ENCODE data around the gene SPATA9.
A peak's percentile ranks its signal among the peaks of the same experiment; 100 is the strongest.

SPATA9 gene

DNA sequence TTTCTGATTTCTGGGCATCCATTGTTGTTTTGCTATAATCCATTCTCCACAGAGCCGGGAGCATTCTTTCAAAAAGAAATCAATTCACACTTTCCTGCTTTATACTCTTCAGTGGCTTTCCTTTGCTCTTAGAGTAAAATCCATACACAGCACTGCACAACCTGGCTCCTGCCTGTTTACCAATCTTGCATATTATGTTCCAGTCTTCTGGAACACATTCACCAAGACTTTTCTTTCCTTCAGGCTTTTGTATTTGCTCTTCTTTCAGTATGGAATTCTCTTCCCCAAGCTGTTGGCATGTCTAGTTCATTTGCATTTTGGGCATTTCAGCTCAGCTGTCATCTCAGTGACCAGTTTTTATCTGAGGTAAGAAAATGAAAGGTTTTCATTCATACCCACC, 29.9 kb downstream of the SPATA9 start:
- no peak overlapping the region for H4K91ac ChIP-seq (ENCODE audit: low read depth, low read length)
- H3K27ac ChIP-seq (ENCODE audit: low read depth, low read length), result no peak overlapping the region
- H3K4me3 ChIP-seq (ENCODE audit: low read depth, low read length), result no peak overlapping the region
- no CpG with 5 or more reads among the region's 1 CpG for WGBS (ENCODE audit: extremely low coverage, insufficient coverage, insufficient read length)
- H2BK120ac ChIP-seq (ENCODE audit: insufficient read depth, low read length, poor library complexity), result no peak overlapping the region
- no peaks in the 10 kb centered on the region for H3K36me3 ChIP-seq (ENCODE audit: control insufficient read depth in 1 of 2, insufficient read depth in 2 of 2, low read length in 2 of 2)
- no peaks in the 10 kb centered on the region for H3K27me3 ChIP-seq (ENCODE audit: insufficient read depth, low read length)
- H2AFZ ChIP-seq (ENCODE audit: insufficient read depth, low read length, poor library complexity), result no peak overlapping the region
- H3K14ac ChIP-seq (ENCODE audit: low read length), result no peak overlapping the region
- no peak overlapping the region for H2BK12ac ChIP-seq (ENCODE audit: low read length)
- no peak overlapping the region for H3K4me2 ChIP-seq (ENCODE audit: low read length)
- no peaks in the 10 kb centered on the region for H3K4me1 ChIP-seq (ENCODE audit: control insufficient read depth in 1 of 2, insufficient read depth in 2 of 2, low read length in 2 of 2)
- no peak overlapping the region for H3K18ac ChIP-seq (ENCODE audit: low read length)
- H2BK5ac ChIP-seq (ENCODE audit: low read depth, low read length, poor library complexity), result no peak overlapping the region
- no peaks in the 10 kb centered on the region for H3K9me3 ChIP-seq (ENCODE audit: insufficient read depth, low read depth, low read length)
- no peaks in the 10 kb centered on the region for H3K79me2 ChIP-seq (ENCODE audit: control insufficient read depth, insufficient read depth, low read length, poor library complexity)
- no peak for DNase-seq
- H3K4ac ChIP-seq (ENCODE audit: low read depth, low read length), result no peak overlapping the region
- H4K12ac ChIP-seq (ENCODE audit: low read depth, low read length), result no peak overlapping the region
- no peak overlapping the region for H3K23ac ChIP-seq (ENCODE audit: low read length)
- no peak overlapping the region for H2AK5ac ChIP-seq (ENCODE audit: low read length)
- no peaks in the 10 kb centered on the region for H3K79me1 ChIP-seq (ENCODE audit: low read length)
- no peak overlapping the region for H3K9ac ChIP-seq (ENCODE audit: low read length)
- H4K8ac ChIP-seq (ENCODE audit: low read depth, low read length), result no peak overlapping the region

DNA sequence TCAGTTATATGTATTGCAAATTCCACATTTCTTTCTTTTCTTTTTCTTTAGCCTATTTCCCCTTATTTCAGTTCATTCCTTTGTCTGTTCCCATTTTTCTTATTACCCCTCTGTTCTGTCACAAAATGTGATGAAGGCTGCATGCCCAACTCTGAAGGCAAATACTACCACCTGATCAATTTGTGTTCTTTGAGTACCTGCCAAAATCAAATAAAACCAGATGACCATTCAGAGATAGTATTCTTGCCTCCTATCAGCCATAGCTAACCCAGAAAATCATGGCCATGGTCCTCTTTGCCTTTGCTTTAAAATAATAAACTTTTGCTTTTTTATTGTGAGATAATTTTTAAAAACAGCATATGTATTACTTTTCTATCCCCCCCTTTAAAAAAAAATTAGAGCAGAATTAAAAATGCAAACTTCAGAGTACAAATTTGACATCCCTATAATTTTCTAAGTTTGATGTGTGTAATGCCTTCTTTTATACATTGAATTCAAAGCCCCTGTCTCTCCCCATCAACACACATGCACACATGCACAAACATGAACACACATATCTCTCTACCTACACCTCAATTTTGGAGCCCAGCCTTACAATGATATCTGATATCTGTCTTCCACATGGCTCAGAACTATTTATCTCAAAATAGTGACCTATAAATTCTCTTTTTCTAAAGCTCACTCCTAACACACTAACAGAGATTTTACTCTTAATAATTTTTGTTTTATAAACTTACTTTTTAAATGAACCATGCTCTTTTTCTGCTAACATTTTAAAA, 32.8 kb downstream of the SPATA9 start:
- Histone ChIP-seq H3K9ac (ENCODE audit: low read length) (no peak overlapping the region), H4K12ac (ENCODE audit: low read depth, low read length) (no peak overlapping the region), H3K27me3 (ENCODE audit: insufficient read depth, low read length) (no peaks in the 10 kb centered on the region), H3K4me3 (ENCODE audit: low read depth, low read length) (no peak overlapping the region), H2BK120ac (ENCODE audit: insufficient read depth, low read length, poor library complexity) (no peak overlapping the region), H3K79me1 (ENCODE audit: low read length) (peaks cover 6% of the 10 kb centered on the region), H3K79me2 (ENCODE audit: control insufficient read depth, insufficient read depth, low read length, poor library complexity) (no peaks in the 10 kb centered on the region), H2BK5ac (ENCODE audit: low read depth, low read length, poor library complexity) (no peak overlapping the region), H3K27ac (ENCODE audit: low read depth, low read length) (no peak overlapping the region), H2AFZ (ENCODE audit: insufficient read depth, low read length, poor library complexity) (no peak overlapping the region), H3K4ac (ENCODE audit: low read depth, low read length) (no peak overlapping the region), H3K23ac (ENCODE audit: low read length) (no peak overlapping the region), H3K14ac (ENCODE audit: low read length) (no peak overlapping the region), H2AK5ac (ENCODE audit: low read length) (no peak overlapping the region), H3K36me3 (ENCODE audit: control insufficient read depth in 1 of 2, insufficient read depth in 2 of 2, low read length in 2 of 2) (no peaks in the 10 kb centered on the region), H2BK12ac (ENCODE audit: low read length) (no peak overlapping the region), H3K4me1 (ENCODE audit: control insufficient read depth in 1 of 2, insufficient read depth in 2 of 2, low read length in 2 of 2) (peaks cover 0 to 3% of the 10 kb centered on the region in 2 experiments), H3K4me2 (ENCODE audit: low read length) (no peak overlapping the region), H3K18ac (ENCODE audit: low read length) (no peak overlapping the region), H3K9me3 (ENCODE audit: insufficient read depth, low read depth, low read length) (no peaks in the 10 kb centered on the region), H4K8ac (ENCODE audit: low read depth, low read length) (no peak overlapping the region), H4K91ac (ENCODE audit: low read depth, low read length) (no peak overlapping the region)
- DNase-seq, result no peak

DNA sequence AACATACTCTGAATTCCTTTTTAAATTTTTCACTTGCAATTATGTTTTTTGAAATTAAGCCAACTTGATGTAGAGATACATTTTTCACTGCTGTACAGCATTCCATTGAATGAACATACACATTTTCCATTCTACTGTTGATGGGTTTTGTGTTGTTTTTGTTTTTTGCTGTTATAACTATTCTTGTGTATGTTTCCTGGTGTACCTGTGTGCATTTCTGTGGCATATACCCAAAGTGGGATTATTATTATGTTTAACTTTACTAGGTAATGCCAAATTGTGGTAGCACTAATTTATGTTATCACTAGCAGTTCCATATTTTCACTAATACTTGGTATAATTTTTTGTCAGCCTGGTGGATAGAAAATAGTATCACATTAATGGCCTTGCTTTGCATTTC, 33.5 kb downstream of the SPATA9 start:
- Histone ChIP-seq H3K79me2 (ENCODE audit: control insufficient read depth, insufficient read depth, low read length, poor library complexity) (no peaks in the 10 kb centered on the region), H4K12ac (ENCODE audit: low read depth, low read length) (no peak overlapping the region), H2AK5ac (ENCODE audit: low read length) (no peak overlapping the region), H4K8ac (ENCODE audit: low read depth, low read length) (no peak overlapping the region), H3K36me3 (ENCODE audit: control insufficient read depth in 1 of 2, insufficient read depth in 2 of 2, low read length in 2 of 2) (no peaks in the 10 kb centered on the region), H2BK5ac (ENCODE audit: low read depth, low read length, poor library complexity) (no peak overlapping the region), H2AFZ (ENCODE audit: insufficient read depth, low read length, poor library complexity) (no peak overlapping the region), H4K91ac (ENCODE audit: low read depth, low read length) (no peak overlapping the region), H3K4me1 (ENCODE audit: control insufficient read depth in 1 of 2, insufficient read depth in 2 of 2, low read length in 2 of 2) (peaks cover 0 to 3% of the 10 kb centered on the region in 2 experiments), H3K79me1 (ENCODE audit: low read length) (peaks cover 6% of the 10 kb centered on the region), H2BK12ac (ENCODE audit: low read length) (no peak overlapping the region), H3K4me2 (ENCODE audit: low read length) (no peak overlapping the region), H3K4me3 (ENCODE audit: low read depth, low read length) (no peak overlapping the region), H3K18ac (ENCODE audit: low read length) (no peak overlapping the region), H3K27me3 (ENCODE audit: insufficient read depth, low read length) (no peaks in the 10 kb centered on the region), H3K9me3 (ENCODE audit: insufficient read depth, low read depth, low read length) (no peaks in the 10 kb centered on the region), H3K27ac (ENCODE audit: low read depth, low read length) (no peak overlapping the region), H2BK120ac (ENCODE audit: insufficient read depth, low read length, poor library complexity) (no peak overlapping the region), H3K23ac (ENCODE audit: low read length) (no peak overlapping the region), H3K4ac (ENCODE audit: low read depth, low read length) (no peak overlapping the region), H3K9ac (ENCODE audit: low read length) (no peak overlapping the region), H3K14ac (ENCODE audit: low read length) (no peak overlapping the region)
- peak in 1 of 2 donors; percentile 44 for DNase-seq

- no CpG with 5 or more reads among the region's 12 CpGs for WGBS (ENCODE audit: extremely low coverage, insufficient coverage, insufficient read length)
- Histone ChIP-seq H3K9ac (ENCODE audit: low read length) (no peak overlapping the region), H2BK120ac (ENCODE audit: insufficient read depth, low read length, poor library complexity) (peak overlapping the region; percentile 51), H4K8ac (ENCODE audit: low read depth, low read length) (no peak overlapping the region), H3K23ac (ENCODE audit: low read length) (no peak overlapping the region), H2BK12ac (ENCODE audit: low read length) (no peak overlapping the region), H3K36me3 (ENCODE audit: control insufficient read depth in 1 of 2, insufficient read depth in 2 of 2, low read length in 2 of 2) (no peaks in the 10 kb centered on the region), H3K27me3 (ENCODE audit: insufficient read depth, low read length) (no peaks in the 10 kb centered on the region), H3K79me1 (ENCODE audit: low read length) (peaks cover 6% of the 10 kb centered on the region), H2AK5ac (ENCODE audit: low read length) (no peak overlapping the region), H3K4me2 (ENCODE audit: low read length) (no peak overlapping the region), H3K79me2 (ENCODE audit: control insufficient read depth, insufficient read depth, low read length, poor library complexity) (no peaks in the 10 kb centered on the region), H4K91ac (ENCODE audit: low read depth, low read length) (no peak overlapping the region), H3K18ac (ENCODE audit: low read length) (no peak overlapping the region), H4K12ac (ENCODE audit: low read depth, low read length) (no peak overlapping the region), H3K14ac (ENCODE audit: low read length) (no peak overlapping the region), H3K4ac (ENCODE audit: low read depth, low read length) (no peak overlapping the region), H3K4me1 (ENCODE audit: control insufficient read depth in 1 of 2, insufficient read depth in 2 of 2, low read length in 2 of 2) (peaks cover 0 to 3% of the 10 kb centered on the region in 2 experiments), H3K27ac (ENCODE audit: low read depth, low read length) (no peak overlapping the region), H3K4me3 (ENCODE audit: low read depth, low read length) (no peak overlapping the region), H2BK5ac (ENCODE audit: low read depth, low read length, poor library complexity) (no peak overlapping the region), H2AFZ (ENCODE audit: insufficient read depth, low read length, poor library complexity) (no peak overlapping the region), H3K9me3 (ENCODE audit: insufficient read depth, low read depth, low read length) (no peaks in the 10 kb centered on the region)
- peak; percentile 19 to 85 for DNase-seq
These were observed 34.6 kb downstream of the SPATA9 start for GRCh38 chr5:95647886-95648860.

Data from trophoblast cell (in vitro differentiated cells and primary cell).